B cell (primary cell): ENCODE measurements around the gene ZSWIM4.

ENCODE experiments used
- EZH2 ChIP-seq: IDR thresholded peaks from 2 replicates; pipeline ENCODE4 v1.6.1; 2012; ENCODE audit warnings: borderline replicate concordance, low read depth, mild to moderate bottlenecking, moderate library complexity, low read length; ENCODE audit not compliant: insufficient read depth, poor library complexity, severe bottlenecking
- TF ChIP-seq, protein P1 (sequence below): fragments of 200-600 bp; IDR thresholded peaks from one replicate; pipeline ENCODE4 v1.8.0; 2022; ENCODE audit warnings: antibody characterized with exemption, mild to moderate bottlenecking

DNA sequence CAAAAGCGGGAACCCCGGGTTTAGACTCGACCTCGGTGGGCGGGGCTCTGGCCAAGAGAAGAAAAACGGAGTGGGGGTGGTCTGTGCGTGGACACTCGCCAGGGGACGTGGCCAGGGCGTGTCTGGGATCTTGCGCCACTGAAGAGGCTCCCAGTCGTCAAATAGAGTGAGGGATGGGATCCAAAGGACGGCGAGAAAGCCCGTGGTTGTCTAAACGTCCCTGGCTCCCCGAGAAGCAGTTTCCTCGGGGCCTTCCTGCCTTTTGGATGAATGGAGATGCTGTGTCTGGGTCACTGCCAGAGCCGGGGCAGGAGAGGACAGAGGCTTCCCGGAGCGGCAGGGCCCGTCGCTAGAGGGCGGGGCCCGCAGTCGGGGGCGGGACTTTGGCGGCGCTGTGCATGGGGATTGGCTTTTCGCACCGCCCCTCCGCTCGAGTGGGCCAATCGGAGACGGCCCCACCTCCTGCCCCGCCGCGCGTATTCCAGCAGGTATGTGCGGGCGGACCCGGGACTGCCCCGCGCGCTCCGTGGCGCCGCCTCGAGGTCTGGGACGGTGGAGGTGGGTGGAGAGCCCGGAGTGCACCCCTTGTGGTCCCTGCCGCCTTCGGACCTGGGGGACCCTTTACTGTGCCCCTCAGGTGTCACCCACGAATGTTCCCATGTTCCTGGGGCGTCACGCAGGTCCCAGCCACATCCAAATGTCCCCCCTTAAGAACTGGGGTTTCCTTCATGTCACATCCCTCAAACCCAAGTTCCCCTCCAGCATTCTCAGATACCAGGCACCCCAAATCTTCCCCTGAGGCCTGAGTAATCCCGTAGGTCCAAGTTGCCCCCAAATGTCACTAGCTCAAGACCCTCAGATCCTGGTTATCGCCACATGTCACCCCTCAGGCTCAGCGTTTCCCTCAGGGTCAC, 38.3 kb downstream of the ZSWIM4 start:
- TF ChIP-seq, protein P1, sequence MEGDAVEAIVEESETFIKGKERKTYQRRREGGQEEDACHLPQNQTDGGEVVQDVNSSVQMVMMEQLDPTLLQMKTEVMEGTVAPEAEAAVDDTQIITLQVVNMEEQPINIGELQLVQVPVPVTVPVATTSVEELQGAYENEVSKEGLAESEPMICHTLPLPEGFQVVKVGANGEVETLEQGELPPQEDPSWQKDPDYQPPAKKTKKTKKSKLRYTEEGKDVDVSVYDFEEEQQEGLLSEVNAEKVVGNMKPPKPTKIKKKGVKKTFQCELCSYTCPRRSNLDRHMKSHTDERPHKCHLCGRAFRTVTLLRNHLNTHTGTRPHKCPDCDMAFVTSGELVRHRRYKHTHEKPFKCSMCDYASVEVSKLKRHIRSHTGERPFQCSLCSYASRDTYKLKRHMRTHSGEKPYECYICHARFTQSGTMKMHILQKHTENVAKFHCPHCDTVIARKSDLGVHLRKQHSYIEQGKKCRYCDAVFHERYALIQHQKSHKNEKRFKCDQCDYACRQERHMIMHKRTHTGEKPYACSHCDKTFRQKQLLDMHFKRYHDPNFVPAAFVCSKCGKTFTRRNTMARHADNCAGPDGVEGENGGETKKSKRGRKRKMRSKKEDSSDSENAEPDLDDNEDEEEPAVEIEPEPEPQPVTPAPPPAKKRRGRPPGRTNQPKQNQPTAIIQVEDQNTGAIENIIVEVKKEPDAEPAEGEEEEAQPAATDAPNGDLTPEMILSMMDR: peak; percentile 73
- no peak for TF ChIP-seq EZH2
